Measurements from ENCODE around the gene GORAB.
A peak's percentile ranks its signal among the peaks of the same experiment; 100 is the strongest.

Gene GORAB

GRCh38 chr1:170583186-170583585, 51.2 kb downstream of the GORAB start:
- intact Hi-C loops (cut with DNase I): no loop called here
- no peak for DNase-seq

- peak in 2 of 42 donors; percentile 22 to 52 for DNase-seq
- intact Hi-C loops (cut with DNase I): no loop called here
Observed at GRCh38 chr1:170586321-170587252, 54.6 kb downstream of the GORAB start.

GRCh38 chr1:170587253-170587593, 55.3 kb downstream of the GORAB start:
- DNase-seq: peak in 8 of 42 donors; percentile 13 to 64 (median 20)
- intact Hi-C loops (cut with DNase I): no loop called here

GRCh38 chr1:170590921-170591705, 59.1 kb downstream of the GORAB start:
- DNase-seq: no peak
- intact Hi-C loops (cut with DNase I): no loop called here

GRCh38 chr1:170592591-170593111, 60.7 kb downstream of the GORAB start:
- DNase-seq: no peak
- intact Hi-C loops (cut with DNase I): no loop called here

- intact Hi-C loops (cut with DNase I): no loop called here
Observed at GRCh38 chr1:170593173-170594011, 61.4 kb downstream of the GORAB start.

GRCh38 chr1:170594066-170594626, 62.2 kb downstream of the GORAB start:
- DNase-seq: no peak
- intact Hi-C loops (cut with DNase I): no loop called here

More at GRCh38 chr1:170593173-170594011, 61.4 kb downstream of the GORAB start:
- peak in 1 of 42 donors; percentile 9 for DNase-seq

- intact Hi-C loops (cut with DNase I): no loop called here
Observed at GRCh38 chr1:170596701-170597100, 64.7 kb downstream of the GORAB start.

GRCh38 chr1:170598618-170599017, 66.7 kb downstream of the GORAB start:
- intact Hi-C loops (cut with DNase I): no loop called here
- no peak for DNase-seq

More at GRCh38 chr1:170596701-170597100, 64.7 kb downstream of the GORAB start:
- DNase-seq: no peak

GRCh38 chr1:170599033-170599432, 67.1 kb downstream of the GORAB start:
- intact Hi-C loops (cut with DNase I): no loop called here

GRCh38 chr1:170601866-170602265, 69.9 kb downstream of the GORAB start:
- no peak for DNase-seq
- intact Hi-C loops (cut with DNase I): no loop called here

More at GRCh38 chr1:170599033-170599432, 67.1 kb downstream of the GORAB start:
- DNase-seq: no peak

All from head of caudate nucleus (tissue), 42 donors.